ENCODE data around the gene EYS. TPM values are rescaled to one million over a fixed set of nuclear protein-coding genes. Genes with fewer than 3 reads are reported as not detected.
"Not testable (repeated sequence)": the region's sequence is repeated elsewhere in the genome, so short reads cannot be mapped to it uniquely, and the experiment has no call there.

EYS gene
- total RNA-seq, 1 experiment from 2014 or later = not detected

DNA sequence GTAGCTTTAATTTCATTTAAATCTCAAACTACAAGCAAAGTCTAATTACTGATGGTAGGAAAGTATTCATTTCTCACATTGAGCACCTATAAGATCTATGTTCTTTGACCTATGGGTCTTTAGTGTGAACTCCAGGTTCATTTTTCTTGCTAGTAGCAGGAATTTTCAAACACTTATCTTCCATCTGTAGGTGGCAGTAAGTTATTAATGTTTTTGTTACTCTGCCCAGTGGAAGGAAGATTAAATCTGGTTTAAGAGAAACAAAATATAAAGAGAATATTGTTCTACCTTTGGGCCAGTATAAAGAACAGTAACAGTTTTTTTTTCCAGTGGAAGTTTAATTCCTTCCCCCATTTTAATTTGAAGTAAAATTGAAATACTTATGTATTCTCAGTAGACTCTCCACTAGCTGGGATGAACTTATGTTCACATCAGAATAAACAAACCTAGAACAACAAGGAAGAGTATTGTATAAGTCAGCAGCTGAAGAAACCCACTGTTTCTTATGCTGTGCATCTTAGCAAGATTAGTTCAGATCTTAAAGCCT lies 1743.2 kb downstream of the EYS start:
- no peak overlapping the region for H3K4me2 ChIP-seq (ENCODE audit: low read length)
- H3K27ac ChIP-seq (ENCODE audit: low read depth, low read length) = no peak overlapping the region
- H4K20me1 ChIP-seq (ENCODE audit: insufficient read depth) = no peaks in the 10 kb centered on the region
- TF ChIP-seq REST (IDR thresholded peaks at IDR 0.05; ENCODE audit: low read depth) (no peak), SP1 (IDR thresholded peaks at IDR 0.05; ENCODE audit: low read depth) (no peak), ZNF274 (IDR thresholded peaks at IDR 0.05; ENCODE audit: low read depth, low read length) (no peak), POLR2A (IDR thresholded peaks at IDR 0.05; ENCODE audit: borderline replicate concordance, extremely low read depth, insufficient read depth, insufficient read length) (no peak), CBX3 (IDR thresholded peaks at IDR 0.05; ENCODE audit: low read depth) (no peak), CEBPB (IDR thresholded peaks at IDR 0.05; ENCODE audit: low read depth) (no peak)
- TF ChIP-seq, protein P1, sequence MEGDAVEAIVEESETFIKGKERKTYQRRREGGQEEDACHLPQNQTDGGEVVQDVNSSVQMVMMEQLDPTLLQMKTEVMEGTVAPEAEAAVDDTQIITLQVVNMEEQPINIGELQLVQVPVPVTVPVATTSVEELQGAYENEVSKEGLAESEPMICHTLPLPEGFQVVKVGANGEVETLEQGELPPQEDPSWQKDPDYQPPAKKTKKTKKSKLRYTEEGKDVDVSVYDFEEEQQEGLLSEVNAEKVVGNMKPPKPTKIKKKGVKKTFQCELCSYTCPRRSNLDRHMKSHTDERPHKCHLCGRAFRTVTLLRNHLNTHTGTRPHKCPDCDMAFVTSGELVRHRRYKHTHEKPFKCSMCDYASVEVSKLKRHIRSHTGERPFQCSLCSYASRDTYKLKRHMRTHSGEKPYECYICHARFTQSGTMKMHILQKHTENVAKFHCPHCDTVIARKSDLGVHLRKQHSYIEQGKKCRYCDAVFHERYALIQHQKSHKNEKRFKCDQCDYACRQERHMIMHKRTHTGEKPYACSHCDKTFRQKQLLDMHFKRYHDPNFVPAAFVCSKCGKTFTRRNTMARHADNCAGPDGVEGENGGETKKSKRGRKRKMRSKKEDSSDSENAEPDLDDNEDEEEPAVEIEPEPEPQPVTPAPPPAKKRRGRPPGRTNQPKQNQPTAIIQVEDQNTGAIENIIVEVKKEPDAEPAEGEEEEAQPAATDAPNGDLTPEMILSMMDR (IDR thresholded peaks at IDR 0.05 in 2 of 3, conservative IDR thresholded peaks at IDR 0.05 in 1 of 3; ENCODE audit: borderline replicate concordance in 1 of 3, insufficient read depth in 1 of 3, low read depth in 2 of 3, low read length in 2 of 3) = no peak
- H3K4me3 ChIP-seq (replicated peaks in 1 of 2; ENCODE audit: low read depth in 1 of 2, low read length in 2 of 2) = no peak overlapping the region
- no peak overlapping the region for H2AFZ ChIP-seq (ENCODE audit: low read depth, low read length, poor library complexity, severe bottlenecking)
- ChIA-PET CTCF (no interaction called here), RAD21 (ENCODE audit: low non-redundant PET in 1 of 2, low total read pairs in 2 of 2, uncharacterized antibody in 2 of 2, unreplicated experiment in 2 of 2) (no interaction called here), POLR2A (no interaction called here)
- no peaks in the 10 kb centered on the region for H3K9me3 ChIP-seq (ENCODE audit: control insufficient read depth in 1 of 2, insufficient read depth in 1 of 2, low read depth in 1 of 2, low read length in 2 of 2)
- no peaks in the 10 kb centered on the region for H3K9me2 ChIP-seq (ENCODE audit: insufficient read depth)
- H3K4me1 ChIP-seq (ENCODE audit: control insufficient read depth in 1 of 2, insufficient read depth in 2 of 2, low read length in 2 of 2) = no peaks in the 10 kb centered on the region
- intact Hi-C loops (cut with micrococcal nuclease) = no loop called here
- no peak overlapping the region for H3K9ac ChIP-seq (ENCODE audit: low read length)
- H3K36me3 ChIP-seq (ENCODE audit: control insufficient read depth in 1 of 2, insufficient read depth in 2 of 2, low read length in 2 of 2) = no peaks in the 10 kb centered on the region
- ATAC-seq = no peak
- no TSS peak for BruUV-seq (replicated peaks)
- DNase-seq (ENCODE audit: low read depth, low spot score) = no peak
- no peaks in the 10 kb centered on the region for H3K79me2 ChIP-seq (ENCODE audit: insufficient read depth, low read length)
- H3K27me3 ChIP-seq (ENCODE audit: insufficient read depth, low read length) = no peaks in the 10 kb centered on the region

GRCh38 chr6:63953336-63954021 lies 1753.5 kb downstream of the EYS start:
- H3K36me3 ChIP-seq (ENCODE audit: control insufficient read depth in 1 of 2, insufficient read depth in 2 of 2, low read length in 2 of 2); DNase-seq (ENCODE audit: low read depth, low spot score); BruUV-seq (replicated peaks); intact Hi-C loops (cut with micrococcal nuclease); H3K4me2 ChIP-seq (ENCODE audit: low read length); H3K9me2 ChIP-seq (ENCODE audit: insufficient read depth); H3K4me1 ChIP-seq (ENCODE audit: control insufficient read depth in 1 of 2, insufficient read depth in 2 of 2, low read length in 2 of 2); H3K27ac ChIP-seq (ENCODE audit: low read depth, low read length); H3K27me3 ChIP-seq (ENCODE audit: insufficient read depth, low read length); ATAC-seq; CTCF ChIA-PET; H2AFZ ChIP-seq (ENCODE audit: low read depth, low read length, poor library complexity, severe bottlenecking); H3K9me3 ChIP-seq (ENCODE audit: control insufficient read depth in 1 of 2, insufficient read depth in 1 of 2, low read depth in 1 of 2, low read length in 2 of 2); H4K20me1 ChIP-seq (ENCODE audit: insufficient read depth); POLR2A ChIA-PET; H3K9ac ChIP-seq (ENCODE audit: low read length); H3K4me3 ChIP-seq (replicated peaks in 1 of 2; ENCODE audit: low read depth in 1 of 2, low read length in 2 of 2); RAD21 ChIA-PET (ENCODE audit: low non-redundant PET in 1 of 2, low total read pairs in 2 of 2, uncharacterized antibody in 2 of 2, unreplicated experiment in 2 of 2); H3K79me2 ChIP-seq (ENCODE audit: insufficient read depth, low read length): not testable (repeated sequence)
